GM21526 (cell line): Measurements from ENCODE around the gene MPDU1.
"Not testable (repeated sequence)": the region's sequence is repeated elsewhere in the genome, so short reads cannot be mapped to it uniquely, and the experiment has no call there.

Experiments
- ATAC-seq: cut with Tn5 transposase; IDR thresholded peaks from one replicate; pipeline ENCODE4 v1.9.1; 2021; ENCODE audit warnings: moderate library complexity; ENCODE audit not compliant: unreplicated experiment, low FRiP score

MPDU1 gene

GRCh38 chr17:7613769-7614424, 30.2 kb downstream of the MPDU1 start:
- no peak for ATAC-seq

DNA sequence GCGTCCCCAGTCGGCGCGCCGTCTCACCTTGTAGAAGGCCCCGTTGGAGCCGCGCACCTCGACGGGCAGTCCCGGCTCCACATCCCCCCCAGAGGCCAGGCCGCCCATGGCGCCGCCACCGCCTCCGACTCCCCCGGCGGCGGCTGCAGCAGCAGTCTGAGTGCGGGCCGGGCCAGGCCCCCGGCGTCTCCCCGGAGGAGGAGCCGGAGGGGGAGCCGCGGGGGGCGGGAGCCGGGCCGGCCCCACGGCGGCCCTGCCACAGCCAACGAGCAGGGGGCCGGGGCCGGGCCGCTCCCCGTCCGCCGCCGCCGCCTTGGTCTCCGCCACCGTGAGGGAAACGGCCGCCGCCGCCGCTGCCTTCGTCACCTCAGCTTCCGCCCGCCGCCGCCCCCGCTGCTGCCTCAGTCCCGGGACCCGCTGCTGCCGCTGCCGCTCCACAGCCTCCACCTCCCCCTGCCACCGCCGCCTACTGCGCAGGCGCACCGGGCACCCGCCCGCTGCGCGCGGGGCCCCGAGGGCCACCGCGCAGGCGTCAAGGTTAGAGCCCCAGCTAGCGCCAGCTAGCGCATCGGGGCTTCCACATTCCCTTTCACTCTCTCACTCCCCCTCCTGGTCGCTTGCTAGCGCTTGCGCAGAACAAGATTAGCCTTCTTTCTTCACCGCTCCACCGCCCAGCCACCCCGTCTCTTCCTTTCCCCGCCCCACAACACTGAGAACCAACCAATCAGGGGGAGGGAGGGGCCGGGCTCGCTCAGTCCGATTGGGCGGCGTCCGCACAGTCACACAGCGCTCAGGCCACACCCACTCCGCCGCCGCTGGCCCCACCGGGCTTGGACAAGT, 31.0 kb downstream of the MPDU1 start, which contains the start of gene FXR2:
Gene FXR2, minus strand, starts transcription at position 473 of the 840 bp plus-strand sequence. Its CDS starts 365 bp downstream, at position 108.
- ATAC-seq: peak; percentile 78

GRCh38 chr17:7615265-7615747, 31.7 kb downstream of the MPDU1 start:
- no peak for ATAC-seq

DNA sequence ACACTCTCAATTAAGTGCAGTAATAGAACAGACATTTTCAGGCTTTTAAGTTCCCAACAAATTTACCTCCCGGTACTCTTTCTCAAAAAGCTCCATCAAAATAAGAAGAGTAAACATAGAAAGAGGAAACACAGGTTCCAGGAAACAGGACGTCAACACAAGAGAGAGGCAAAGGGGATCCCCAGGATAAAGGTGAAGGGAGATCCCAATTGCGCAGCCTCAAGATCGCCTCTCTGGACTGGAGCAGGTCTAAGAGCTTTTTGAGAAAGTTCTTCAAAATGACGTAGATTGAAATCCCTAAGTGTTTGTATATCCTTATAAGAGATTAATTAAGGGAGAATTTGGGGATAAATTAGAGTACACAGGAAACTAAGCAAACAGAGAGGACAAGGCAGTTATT, 35.0 kb downstream of the MPDU1 start:
- no peak for ATAC-seq

DNA sequence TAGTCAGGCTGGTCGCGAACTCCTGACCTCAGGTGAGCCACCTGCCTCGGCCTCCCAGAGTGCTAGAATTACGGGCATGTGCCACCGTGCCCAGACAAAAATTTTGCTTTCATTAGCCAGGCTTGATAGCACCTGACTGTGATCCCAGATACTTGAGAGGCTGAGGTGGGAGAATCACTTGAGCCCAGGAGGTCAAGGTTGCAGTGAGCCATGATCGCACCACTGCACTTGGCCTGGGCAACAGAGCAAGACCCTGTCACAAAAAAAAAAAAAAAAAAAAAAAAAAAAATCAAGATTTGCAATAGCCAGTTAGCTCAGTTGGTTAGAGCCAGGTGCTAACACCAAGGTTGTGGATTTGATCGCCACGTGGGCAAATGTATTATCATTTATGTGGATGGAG, 37.2 kb downstream of the MPDU1 start:
- no peak for ATAC-seq

DNA sequence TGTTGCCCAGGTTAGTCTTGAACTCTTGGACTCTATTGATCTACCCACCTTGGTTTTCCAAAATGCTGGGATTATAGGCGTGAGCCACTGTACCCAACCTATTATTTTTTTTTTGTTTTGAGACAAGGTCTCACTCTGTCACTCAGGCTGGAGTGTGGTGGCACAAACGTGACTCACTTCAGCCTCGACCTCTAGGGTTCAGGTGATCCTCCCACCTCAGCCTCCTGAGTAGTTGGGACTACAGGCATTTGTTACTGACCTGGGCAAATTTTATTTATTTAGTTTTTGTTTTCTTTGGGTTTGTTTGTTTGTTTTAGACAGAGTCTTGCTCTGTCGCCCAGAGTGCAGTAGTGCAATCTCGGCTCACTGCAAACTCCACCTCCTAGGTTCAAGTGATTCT, 40.0 kb downstream of the MPDU1 start:
- no peak for ATAC-seq

DNA sequence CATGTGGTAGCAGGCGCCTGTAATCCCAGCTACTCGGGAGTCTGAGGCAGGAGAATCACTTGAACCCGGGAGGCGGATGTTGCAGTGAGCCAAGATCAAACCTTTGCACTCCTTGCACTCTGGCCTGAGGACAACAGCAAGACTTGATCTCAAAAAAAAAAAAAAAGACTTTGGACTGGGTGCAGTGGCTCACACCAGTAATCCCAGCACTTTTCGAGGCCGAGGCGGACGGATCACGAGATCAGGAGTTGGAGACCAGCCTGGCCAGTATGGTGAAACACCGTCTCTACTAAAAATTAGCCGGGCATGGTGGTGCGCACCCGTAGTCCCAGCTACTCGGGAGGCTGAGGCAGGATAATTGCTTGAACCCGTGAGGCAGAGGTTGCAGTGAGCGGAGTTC, 42.1 kb downstream of the MPDU1 start:
- not testable (repeated sequence) for ATAC-seq

DNA sequence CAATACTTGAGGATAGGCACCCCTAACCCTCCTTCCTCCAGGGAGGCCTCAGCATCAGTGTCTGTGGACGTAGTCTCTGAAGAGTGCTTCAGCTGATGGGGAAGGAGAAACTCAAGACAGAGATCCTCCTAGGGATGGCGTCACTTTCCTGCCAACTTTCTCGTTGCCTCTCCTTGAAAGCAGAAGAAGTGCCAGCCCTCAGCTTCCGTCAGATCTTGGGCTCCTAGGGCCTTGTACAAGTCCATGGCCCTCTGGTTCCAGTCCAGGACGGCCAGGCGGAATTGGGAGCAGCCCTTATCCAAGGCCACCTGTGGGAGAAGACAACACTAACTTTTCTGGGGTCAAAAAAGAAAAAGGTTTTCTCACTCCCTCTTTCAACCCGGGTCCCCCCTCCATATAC, 42.7 kb downstream of the MPDU1 start:
- no peak for ATAC-seq

DNA sequence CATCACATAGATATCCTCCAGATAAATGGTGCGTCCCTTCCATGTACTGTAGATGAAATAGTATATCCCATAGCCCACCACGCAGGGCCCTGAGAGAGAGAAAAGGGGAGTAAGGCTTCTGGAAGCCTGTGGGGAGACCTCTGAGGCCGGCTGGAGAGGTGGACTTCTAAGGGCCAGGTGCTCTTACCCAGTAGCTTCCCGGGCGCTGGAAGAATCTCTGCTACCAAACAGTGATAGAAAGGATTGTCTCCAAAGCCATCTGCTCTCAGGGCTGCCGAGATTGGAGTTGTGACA, 43.3 kb downstream of the MPDU1 start:
- no peak for ATAC-seq

- peak; percentile 68 for ATAC-seq
Measured at GRCh38 chr17:7627250-7628121, 43.8 kb downstream of the MPDU1 start, which contains the start of gene SAT2. Gene SAT2 (minus strand): TSS chr17:7627821. CDS start chr17:7627635, 186 bp downstream.

DNA sequence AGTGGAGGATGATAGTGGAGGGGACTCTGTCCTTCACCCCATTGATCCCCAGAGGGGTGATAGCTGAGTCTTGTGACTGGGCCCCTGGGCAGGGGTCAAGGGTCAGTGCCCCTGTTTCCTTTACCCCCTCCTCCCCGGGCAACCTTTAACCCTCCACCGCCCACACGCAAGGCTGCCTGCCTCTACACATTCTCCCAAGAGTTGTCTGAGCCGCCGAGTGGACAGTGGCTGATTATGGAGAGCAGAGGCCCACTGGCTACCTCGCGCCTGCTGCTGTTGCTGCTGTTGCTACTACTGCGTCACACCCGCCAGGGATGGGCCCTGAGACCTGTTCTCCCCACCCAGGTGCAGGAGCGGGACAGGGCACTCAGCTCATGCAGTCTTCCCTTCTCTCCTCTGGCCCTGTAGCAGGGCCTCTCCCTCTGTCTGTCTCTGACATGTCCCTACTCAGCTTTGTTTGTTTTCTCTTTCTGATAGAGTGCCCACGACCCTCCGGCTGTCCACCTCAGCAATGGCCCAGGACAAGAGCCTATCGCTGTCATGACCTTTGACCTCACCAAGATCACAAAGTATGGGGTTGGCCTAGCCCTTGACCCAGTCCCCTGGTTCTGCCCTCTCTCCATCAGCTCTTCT, 46.4 kb downstream of the MPDU1 start, which contains the start of gene SHBG:
Gene SHBG, plus strand, starts transcription at position 197 of the 633 bp plus-strand sequence. Its CDS starts 38 bp downstream, at position 235.
- ATAC-seq: no peak

- no peak for ATAC-seq
Measured at GRCh38 chr17:7631398-7632380, 48.0 kb downstream of the MPDU1 start.

DNA sequence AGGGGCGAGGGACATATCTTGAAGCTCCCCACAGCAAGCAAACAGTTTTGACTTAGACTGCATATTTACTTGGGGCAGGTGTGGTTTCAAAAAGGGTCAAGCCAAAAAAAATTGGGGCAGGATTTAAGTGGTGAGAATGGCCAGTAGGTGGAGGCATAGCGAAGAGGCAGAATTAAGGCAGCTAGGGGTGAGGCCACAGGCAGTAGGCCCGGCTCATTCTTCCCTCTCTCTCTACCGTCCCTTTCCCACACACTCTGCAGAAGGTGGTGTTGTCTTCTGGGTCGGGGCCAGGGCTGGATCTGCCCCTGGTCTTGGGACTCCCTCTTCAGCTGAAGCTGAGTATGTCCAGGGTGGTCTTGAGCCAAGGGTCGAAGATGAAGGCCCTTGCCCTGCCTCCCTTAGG, 48.8 kb downstream of the MPDU1 start:
- ATAC-seq: no peak

GRCh38 chr17:7633093-7633492, 49.4 kb downstream of the MPDU1 start:
- no peak for ATAC-seq

- no peak for ATAC-seq
Measured at GRCh38 chr17:7634384-7634783, 50.7 kb downstream of the MPDU1 start.

GRCh38 chr17:7636163-7636562, 52.5 kb downstream of the MPDU1 start:
- no peak for ATAC-seq
